GM19467 (cell line): ENCODE results near the gene P2RX5.

ENCODE experiments used
- ATAC-seq: cut with Tn5 transposase; IDR thresholded peaks from one replicate; pipeline ENCODE4 v1.9.1; 2021; ENCODE audit warnings: mild to moderate bottlenecking, moderate library complexity; ENCODE audit not compliant: unreplicated experiment

The P2RX5 gene

GRCh38 chr17:3626831-3627768 lies 68.9 kb downstream of the P2RX5 start:
- ATAC-seq, result no peak
